HepG2 (cell line): ENCODE measurements around the gene NEDD1. TPM values are rescaled to one million over a fixed set of nuclear protein-coding genes. Genes with fewer than 3 reads are reported as not detected.

Experiments
- ATAC-seq: fragments of 200-7000 bp; cut with Tn5 transposase; 3 replicates; pipeline ENCODE4 v1.9.1; 2020; ENCODE audit warnings: mild to moderate bottlenecking, moderate library complexity
- BruUV-seq: library from RNA; stranded (reverse); fragments of 400-500 nt; replicated peaks from 2 replicates; lab custom pipeline; 2021; lab: Mats Ljungman, UMichigan
- CTCF ChIA-PET: fragments of 300-600 bp; formaldehyde crosslinking; extraction: SDS; loops from one replicate; lab custom pipeline; 2021; ENCODE audit warnings: low total read pairs, inconsistent platforms, low intra/inter-chr PET ratio; lab: Yijun Ruan, JAX
- POLR2A ChIA-PET: fragments of 350-600 bp; sonication (Branson Sonifier 250); formaldehyde crosslinking; loops from one replicate; lab custom pipeline; 2020; ENCODE audit warnings: antibody characterized with exemption, inconsistent platforms; lab: Yijun Ruan, JAX
- DNase-seq: peaks from one replicate; pipeline ENCODE4 v3.0.0-alpha.2; 2015; ENCODE audit warnings: low spot score
- FAIRE-seq: peaks from 3 replicates; lab custom pipeline; 2011; peaks lifted over from hg19 to GRCh38; lab: Jason Lieb, UNC
- H2AFZ ChIP-seq: one replicate; pipeline ENCODE4 v1.6.1; 2011; ENCODE audit warnings: low read length, inconsistent platforms
- H3K27ac ChIP-seq: fragments of 300-600 bp; 3 replicates; pipeline ENCODE4 v1.8.0; 2011; ENCODE audit warnings: mixed run types, mild to moderate bottlenecking, mixed read lengths, low read length, inconsistent platforms; ENCODE audit not compliant: insufficient read depth; ENCODE audit errors: extremely low read length
- H3K27me3 ChIP-seq, 2 experiments: fragments of 200-600 bp in 1 of 2; 2 replicates in 1 of 2; 3 replicates in 1 of 2; pipeline versions ENCODE4 v1.6.0 to v1.8.0; 2011; ENCODE audit warnings: low read length in 2 of 2, mild to moderate bottlenecking in 2 of 2, moderate library complexity in 2 of 2, inconsistent platforms in 1 of 2; ENCODE audit not compliant: insufficient read depth in 2 of 2, control insufficient read depth in 1 of 2
- H3K36me3 ChIP-seq, 2 experiments: fragments of 200-600 bp in 1 of 2; replicated peaks in 1 of 2; 2 replicates in 1 of 2; 3 replicates in 1 of 2; pipeline versions ENCODE4 v1.5.1 to v1.8.0; 2011; ENCODE audit warnings: low read length in 2 of 2, inconsistent platforms in 1 of 2; ENCODE audit not compliant: insufficient read depth in 2 of 2, control insufficient read depth in 1 of 2
- H3K4me1 ChIP-seq: 2 replicates; pipeline ENCODE4 v1.5.1; 2012; ENCODE audit warnings: low read length, inconsistent platforms; ENCODE audit not compliant: insufficient read depth
- H3K4me2 ChIP-seq: 2 replicates; pipeline ENCODE4 v1.6.0; 2011; ENCODE audit warnings: low read depth, low read length, inconsistent platforms
- H3K4me3 ChIP-seq, 3 experiments: fragments of 200-600 bp in 1 of 3; sonication (generic), shearing (Covaris generic) in 1 of 3; replicated peaks in 1 of 3; 2 replicates each; pipeline ENCODE4 v1.5.1; 2011 to 2016; ENCODE audit warnings: low read length in 3 of 3, inconsistent platforms in 2 of 3, low read depth in 2 of 3, mild to moderate bottlenecking in 2 of 3, control low read depth in 1 of 3, mixed read lengths in 1 of 3; ENCODE audit not compliant: insufficient read depth in 1 of 3
- H3K79me2 ChIP-seq: one replicate; pipeline ENCODE4 v1.6.1; 2011; ENCODE audit warnings: low read length, inconsistent platforms; ENCODE audit not compliant: insufficient read depth
- H3K9ac ChIP-seq: 2 replicates; pipeline ENCODE4 v1.6.0; 2011; ENCODE audit warnings: mild to moderate bottlenecking, low read depth, low read length, inconsistent platforms; ENCODE audit not compliant: insufficient read depth
- H3K9me3 ChIP-seq: 2 replicates; pipeline ENCODE4 v1.5.1; 2012; ENCODE audit warnings: mild to moderate bottlenecking, low read length
- H4K20me1 ChIP-seq: 2 replicates; pipeline ENCODE4 v1.6.0; 2011; ENCODE audit warnings: inconsistent platforms, mild to moderate bottlenecking, low read length, moderate library complexity; ENCODE audit not compliant: insufficient read depth
- DMTF1 ChIP-seq: sonication (generic); formaldehyde crosslinking; IDR thresholded peaks from 2 replicates; pipeline ENCODE4 v1.4.0; 2020; ENCODE audit warnings: mild to moderate bottlenecking, missing genetic modification reagents
- DRAP1 ChIP-seq: IDR thresholded peaks from 2 replicates; pipeline ENCODE4 v1.6.1; 2016; ENCODE audit warnings: missing genetic modification reagents, missing compliant biosample characterization
- FOXM1 ChIP-seq: sonication (generic); formaldehyde crosslinking; IDR thresholded peaks from 2 replicates; pipeline ENCODE4 v1.5.0; 2020; ENCODE audit warnings: missing genetic modification reagents
- FUBP1 ChIP-seq: sonication (generic); formaldehyde crosslinking; IDR thresholded peaks from 2 replicates; pipeline ENCODE4 v1.5.1; 2020; ENCODE audit warnings: missing genetic modification reagents, mild to moderate bottlenecking, borderline replicate concordance
- GABPB1 ChIP-seq: IDR thresholded peaks from 2 replicates; pipeline ENCODE4 v1.6.1; 2016; ENCODE audit warnings: mild to moderate bottlenecking, missing genetic modification reagents, moderate library complexity, missing compliant biosample characterization
- GMEB1 ChIP-seq: sonication (generic); formaldehyde crosslinking; IDR thresholded peaks from 2 replicates; pipeline ENCODE4 v1.5.1; 2020; ENCODE audit warnings: missing genetic modification reagents, mild to moderate bottlenecking, borderline replicate concordance
- SP2 ChIP-seq: sonication (generic); formaldehyde crosslinking; IDR thresholded peaks from 2 replicates; pipeline ENCODE4 v1.5.1; 2020; ENCODE audit warnings: mild to moderate bottlenecking, missing genetic modification reagents
- TAF1 ChIP-seq: sonication (generic); formaldehyde crosslinking; IDR thresholded peaks from 2 replicates; pipeline ENCODE4 v1.4.0; 2020; ENCODE audit warnings: missing genetic modification reagents
- TBL1XR1 ChIP-seq: fragments of 150-350 bp; IDR thresholded peaks from 2 replicates; pipeline ENCODE4 v1.6.1; 2014; ENCODE audit warnings: borderline replicate concordance, low read length; ENCODE audit not compliant: partially characterized antibody
- TBX2 ChIP-seq: sonication (generic); formaldehyde crosslinking; IDR thresholded peaks from 2 replicates; pipeline ENCODE4 v1.5.0; 2020; ENCODE audit warnings: missing genetic modification reagents, mild to moderate bottlenecking, borderline replicate concordance
- TEAD2 ChIP-seq: sonication (generic); formaldehyde crosslinking; IDR thresholded peaks from 2 replicates; pipeline ENCODE4 v1.9.0; 2021; ENCODE audit warnings: missing genetic modification reagents
- ZFP36L1 ChIP-seq: sonication (generic); formaldehyde crosslinking; IDR thresholded peaks from 2 replicates; pipeline ENCODE4 v1.8.0; 2022; ENCODE audit warnings: mild to moderate bottlenecking, missing genetic modification reagents, moderate library complexity
- ZFP36L2 ChIP-seq: sonication (generic); formaldehyde crosslinking; IDR thresholded peaks from 2 replicates; pipeline ENCODE4 v1.4.0; 2020; ENCODE audit warnings: missing genetic modification reagents
- ZNF616 ChIP-seq: sonication (generic); formaldehyde crosslinking; IDR thresholded peaks from 2 replicates; pipeline ENCODE4 v1.5.0; 2020; ENCODE audit warnings: low read depth, mild to moderate bottlenecking, missing genetic modification reagents
- WGBS: methylation state at CpG from one replicate; pipeline ENCODE4 v1.1.6; 2017; ENCODE audit warnings: low lambda C conversion rate; 5-methylcytosine and 5-hydroxymethylcytosine counted together
- in situ Hi-C: cut with HindIII; loops from 2 replicates; pipeline ENCODE4 v1.10.0; 2017; ENCODE audit warnings: low pct_unique_long_range_greater_than_20kb; ENCODE audit not compliant: extremely low pct_ligation_motif_present
- intact Hi-C: fragments of 100-400 bp; cut with micrococcal nuclease; formaldehyde crosslinking; loops from one replicate; pipeline ENCODE4 v1.10.0; 2022; ENCODE audit not compliant: unreplicated experiment
- polyA plus RNA-seq, 8 experiments: library from polyadenylated mRNA; depleted of rRNA in 3 of 8; stranded (reverse) in 7 of 8; unstranded in 1 of 8; fragments of >200 nt; fragmentation: Illumina TruSeq in 4 of 8; extraction: Trizol in 4 of 8; gene quantifications; 2 replicates each; pipeline versions ENCODE4 v1.2.1 to v1.2.3, GENCODE V29; 2011 to 2016; ENCODE audit warnings: low read depth in 4 of 8, missing spikeins in 1 of 8, mixed read lengths in 1 of 8; ENCODE audit not compliant: insufficient read depth in 1 of 8
- total RNA-seq, 5 experiments: library from RNA; depleted of rRNA; stranded (reverse); fragments of >200 nt; fragmentation: Illumina TruSeq; extraction: Trizol; gene quantifications; 2 replicates each; pipeline ENCODE4 v1.2.3, GENCODE V29; 2016; ENCODE audit warnings: low read depth in 1 of 5
- TF ChIP-seq, protein P1 (sequence below): IDR thresholded peaks from 2 replicates; pipeline ENCODE4 v1.6.1; 2016; ENCODE audit warnings: low read depth, control low read depth
- TF ChIP-seq, protein P2 (sequence below): IDR thresholded peaks from 2 replicates; pipeline ENCODE4 v1.6.1; 2012; ENCODE audit warnings: low read depth, low read length, improper control_type of control experiment

The NEDD1 gene
- total and polyA plus RNA-seq, 2 of the 13 experiments (the other 11 are each of a cell fraction or from before 2014, with no cell fraction given) = 11.2 to 21.5 TPM

DNA sequence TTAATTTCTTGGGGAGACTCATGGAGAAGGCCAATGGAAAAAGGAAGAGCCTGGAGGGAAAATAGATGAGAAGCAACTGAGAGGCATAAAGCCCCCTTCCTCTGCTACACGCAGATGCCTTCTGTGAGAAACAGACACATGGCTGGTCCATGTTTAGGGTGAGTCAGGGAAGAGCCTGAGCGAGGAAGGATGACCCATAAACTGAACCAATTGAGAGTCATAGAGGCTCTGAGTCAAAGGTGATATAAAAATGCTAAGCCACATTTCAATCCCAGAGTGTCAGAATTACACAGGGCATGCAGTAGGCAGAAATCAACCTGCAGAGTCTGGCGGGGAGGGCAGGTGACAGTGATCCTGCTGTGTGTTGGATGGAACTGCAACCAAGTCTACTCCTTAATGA is 30.1 kb upstream of the NEDD1 start:
- H3K4me3 ChIP-seq = no peak overlapping the region
- no peak for DNase-seq
- no peak overlapping the region for H3K4me2 ChIP-seq
- no peaks in the 10 kb centered on the region for H3K36me3 ChIP-seq
- H3K27ac ChIP-seq = no peak overlapping the region
- H3K27me3 ChIP-seq = no peaks in the 10 kb centered on the region
- no peak for FAIRE-seq
- in situ Hi-C loops (no loop called here), intact Hi-C loops (no loop called here)
- H3K9me3 ChIP-seq = no peaks in the 10 kb centered on the region
- H3K79me2 ChIP-seq = no peaks in the 10 kb centered on the region
- WGBS = 4% methylated on average over 3 of the region's 3 CpGs
- no peak overlapping the region for H3K9ac ChIP-seq
- H3K4me1 ChIP-seq = no peaks in the 10 kb centered on the region
- ChIA-PET POLR2A (no interaction called here), CTCF (no interaction called here)
- no TSS peak for BruUV-seq
- no peaks in the 10 kb centered on the region for H4K20me1 ChIP-seq
- ATAC-seq = no peak
- no peak overlapping the region for H2AFZ ChIP-seq
- TF ChIP-seq FUBP1 (CRISPR knock-in tag) = no peak
- TF ChIP-seq DRAP1 = no peak
- TF ChIP-seq ZFP36L2 = no peak
- no peak for TF ChIP-seq TBX2 (CRISPR knock-in tag)
- TF ChIP-seq TBL1XR1 = no peak
- no peak for TF ChIP-seq TAF1 (CRISPR knock-in tag)
- TF ChIP-seq, protein P1, sequence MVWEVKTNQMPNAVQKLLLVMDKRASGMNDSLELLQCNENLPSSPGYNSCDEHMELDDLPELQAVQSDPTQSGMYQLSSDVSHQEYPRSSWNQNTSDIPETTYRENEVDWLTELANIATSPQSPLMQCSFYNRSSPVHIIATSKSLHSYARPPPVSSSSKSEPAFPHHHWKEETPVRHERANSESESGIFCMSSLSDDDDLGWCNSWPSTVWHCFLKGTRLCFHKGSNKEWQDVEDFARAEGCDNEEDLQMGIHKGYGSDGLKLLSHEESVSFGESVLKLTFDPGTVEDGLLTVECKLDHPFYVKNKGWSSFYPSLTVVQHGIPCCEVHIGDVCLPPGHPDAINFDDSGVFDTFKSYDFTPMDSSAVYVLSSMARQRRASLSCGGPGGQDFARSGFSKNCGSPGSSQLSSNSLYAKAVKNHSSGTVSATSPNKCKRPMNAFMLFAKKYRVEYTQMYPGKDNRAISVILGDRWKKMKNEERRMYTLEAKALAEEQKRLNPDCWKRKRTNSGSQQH = no peak
- no peak for TF ChIP-seq GABPB1 (CRISPR knock-in tag)
- no peak for TF ChIP-seq GMEB1
- TF ChIP-seq TEAD2 (CRISPR knock-in tag) = no peak
- no peak for TF ChIP-seq ZFP36L1
- TF ChIP-seq DMTF1 = no peak
- no peak for TF ChIP-seq ZNF616 (CRISPR knock-in tag)
- no peak for TF ChIP-seq SP2 (CRISPR knock-in tag)
- TF ChIP-seq FOXM1 (CRISPR knock-in tag) = no peak
- TF ChIP-seq, protein P2, sequence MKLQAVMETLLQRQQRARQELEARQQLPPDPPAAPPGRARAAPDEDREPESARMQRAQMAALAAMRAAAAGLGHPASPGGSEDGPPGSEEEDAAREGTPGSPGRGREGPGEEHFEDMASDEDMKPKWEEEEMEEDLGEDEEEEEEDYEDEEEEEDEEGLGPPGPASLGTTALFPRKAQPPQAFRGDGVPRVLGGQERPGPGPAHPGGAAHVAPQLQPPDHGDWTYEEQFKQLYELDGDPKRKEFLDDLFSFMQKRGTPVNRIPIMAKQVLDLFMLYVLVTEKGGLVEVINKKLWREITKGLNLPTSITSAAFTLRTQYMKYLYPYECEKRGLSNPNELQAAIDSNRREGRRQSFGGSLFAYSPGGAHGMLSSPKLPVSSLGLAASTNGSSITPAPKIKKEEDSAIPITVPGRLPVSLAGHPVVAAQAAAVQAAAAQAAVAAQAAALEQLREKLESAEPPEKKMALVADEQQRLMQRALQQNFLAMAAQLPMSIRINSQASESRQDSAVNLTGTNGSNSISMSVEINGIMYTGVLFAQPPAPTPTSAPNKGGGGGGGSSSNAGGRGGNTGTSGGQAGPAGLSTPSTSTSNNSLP = no peak
